GM18499 (cell line): ENCODE data around the gene ZBTB7A.

Experiments used
- ATAC-seq: cut with Tn5 transposase; IDR thresholded peaks from one replicate; pipeline ENCODE4 v1.9.1; 2021; ENCODE audit warnings: moderate number of reproducible peaks; ENCODE audit not compliant: insufficient read depth, unreplicated experiment

The ZBTB7A gene

DNA sequence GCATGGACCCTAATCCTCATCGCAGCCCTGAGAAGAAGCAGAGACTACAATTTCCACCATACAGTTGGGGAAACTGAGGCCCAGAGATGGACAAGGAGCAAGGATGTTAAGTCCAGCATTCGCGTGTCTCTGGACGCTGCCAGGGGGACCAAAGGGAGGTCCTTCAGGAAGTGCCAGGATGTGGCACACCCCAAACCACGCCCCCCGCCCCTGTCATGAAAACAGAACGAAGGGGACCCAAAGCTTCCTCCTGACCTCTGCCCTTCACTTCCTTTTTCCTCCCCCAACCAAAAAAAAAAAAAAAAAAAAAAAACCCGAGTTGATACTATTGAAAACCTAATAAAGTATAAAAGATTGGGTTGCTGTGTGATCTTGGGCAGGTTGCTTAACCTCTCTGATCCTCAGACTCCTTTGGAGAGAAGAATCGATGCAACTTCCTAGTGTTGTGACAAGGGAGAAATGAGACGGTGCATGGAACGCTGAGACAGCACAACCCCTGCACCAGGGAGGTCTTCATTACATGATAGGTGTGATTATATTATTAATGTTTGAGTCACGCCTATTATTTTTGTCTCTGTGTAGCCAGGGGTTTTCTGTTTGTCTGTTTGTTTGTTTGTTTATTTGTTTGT lies 2.7 kb upstream of the ZBTB7A start:
- no peak for ATAC-seq

DNA sequence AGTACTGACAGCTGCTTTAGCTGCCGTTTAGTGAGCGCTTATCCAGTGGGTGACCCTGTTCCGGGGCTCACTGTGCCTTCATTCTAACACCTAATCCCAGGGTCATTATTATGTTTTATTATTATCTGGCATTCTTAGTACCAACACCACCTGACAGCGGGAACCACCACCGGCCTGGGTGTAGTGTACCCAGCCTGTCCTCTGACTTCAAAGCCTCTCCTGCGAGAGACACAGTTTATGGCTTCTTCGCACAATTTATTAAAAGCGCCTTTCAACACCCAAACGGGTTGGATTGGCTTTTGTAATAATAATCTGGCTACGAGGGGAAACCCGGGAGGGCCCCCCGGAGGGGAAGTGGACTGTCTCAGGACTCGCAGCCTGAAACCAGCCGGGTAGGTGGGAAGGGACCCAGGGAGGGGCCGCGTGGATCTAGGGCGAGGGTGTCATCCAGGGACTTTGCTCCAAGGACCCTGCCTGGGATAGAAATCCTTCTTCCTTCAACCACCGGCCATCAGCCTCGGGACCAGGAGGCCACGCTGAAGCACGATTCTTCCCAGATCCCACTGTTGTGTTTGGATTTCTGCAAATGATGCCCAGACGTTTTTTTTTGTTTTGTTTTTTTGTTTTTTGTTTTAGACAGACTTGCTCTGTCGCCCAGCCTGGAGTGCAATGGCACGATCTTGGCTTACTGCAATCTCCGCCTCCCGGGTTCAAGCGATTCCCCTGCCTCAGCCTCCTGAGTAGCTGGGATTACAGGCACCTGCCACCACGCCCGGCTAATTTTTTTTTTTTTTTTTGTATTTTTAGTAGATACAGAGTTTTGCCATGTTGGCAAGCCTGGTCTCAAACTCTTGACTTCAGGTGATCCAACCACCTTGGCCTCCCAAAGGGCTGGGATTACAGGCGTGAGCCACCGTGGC lies 1.6 kb upstream of the ZBTB7A start:
- no peak for ATAC-seq

DNA sequence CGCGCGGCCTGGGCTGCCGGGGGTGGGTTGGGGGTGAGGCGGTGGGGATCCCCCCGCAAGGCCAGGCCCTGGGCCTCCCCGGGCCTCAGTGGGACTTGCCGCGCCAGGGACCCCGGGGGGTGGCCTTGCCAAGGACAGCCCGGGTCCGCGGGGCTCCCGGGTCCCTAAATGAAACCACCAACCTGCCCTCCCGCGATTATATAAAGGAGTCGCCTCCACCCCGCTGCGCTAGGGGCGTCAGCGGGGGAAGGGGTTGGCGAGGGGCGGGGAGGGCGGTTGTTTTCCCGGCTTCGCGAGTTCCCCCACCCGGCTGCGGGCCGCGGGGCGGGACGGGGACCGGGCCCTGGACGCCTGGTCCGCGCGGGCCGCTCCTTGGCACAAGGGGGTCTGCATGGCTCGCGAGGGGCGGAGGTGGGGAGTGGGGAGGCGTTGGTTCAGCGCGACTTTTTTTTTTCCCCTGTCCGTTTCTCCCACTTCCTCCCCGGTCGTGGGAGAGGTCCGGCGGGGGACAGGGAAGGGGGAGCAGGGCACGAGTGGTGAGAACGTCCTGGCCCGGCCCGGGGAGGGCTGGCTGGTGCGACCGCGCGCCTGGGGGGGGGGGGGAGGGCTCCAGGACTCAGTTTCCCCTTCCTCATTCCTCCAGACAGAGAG lies 822 bp upstream of the ZBTB7A start:
- no peak for ATAC-seq

DNA sequence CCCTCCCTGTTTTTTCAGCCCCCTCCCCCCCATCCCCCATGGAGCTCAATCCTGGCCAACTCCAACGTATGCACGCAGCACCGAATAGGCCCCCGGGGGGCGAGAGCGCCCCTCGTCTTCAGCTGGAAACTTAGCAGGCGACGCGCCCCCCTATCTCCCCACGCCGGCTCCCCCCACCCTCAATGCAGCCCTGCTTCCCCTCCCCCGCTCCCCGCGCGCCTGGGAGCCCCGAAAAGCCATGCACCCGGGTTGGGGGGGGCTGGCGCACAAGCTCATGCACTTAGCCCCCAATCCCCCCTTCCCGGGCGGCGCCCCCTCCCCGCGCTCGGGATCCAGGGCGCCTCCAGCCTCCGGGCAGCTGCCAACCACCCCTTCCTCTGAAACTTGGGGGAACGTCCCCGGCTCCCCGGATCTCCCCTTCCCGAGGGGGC lies 508 bp downstream of the ZBTB7A start:
- ATAC-seq = no peak

DNA sequence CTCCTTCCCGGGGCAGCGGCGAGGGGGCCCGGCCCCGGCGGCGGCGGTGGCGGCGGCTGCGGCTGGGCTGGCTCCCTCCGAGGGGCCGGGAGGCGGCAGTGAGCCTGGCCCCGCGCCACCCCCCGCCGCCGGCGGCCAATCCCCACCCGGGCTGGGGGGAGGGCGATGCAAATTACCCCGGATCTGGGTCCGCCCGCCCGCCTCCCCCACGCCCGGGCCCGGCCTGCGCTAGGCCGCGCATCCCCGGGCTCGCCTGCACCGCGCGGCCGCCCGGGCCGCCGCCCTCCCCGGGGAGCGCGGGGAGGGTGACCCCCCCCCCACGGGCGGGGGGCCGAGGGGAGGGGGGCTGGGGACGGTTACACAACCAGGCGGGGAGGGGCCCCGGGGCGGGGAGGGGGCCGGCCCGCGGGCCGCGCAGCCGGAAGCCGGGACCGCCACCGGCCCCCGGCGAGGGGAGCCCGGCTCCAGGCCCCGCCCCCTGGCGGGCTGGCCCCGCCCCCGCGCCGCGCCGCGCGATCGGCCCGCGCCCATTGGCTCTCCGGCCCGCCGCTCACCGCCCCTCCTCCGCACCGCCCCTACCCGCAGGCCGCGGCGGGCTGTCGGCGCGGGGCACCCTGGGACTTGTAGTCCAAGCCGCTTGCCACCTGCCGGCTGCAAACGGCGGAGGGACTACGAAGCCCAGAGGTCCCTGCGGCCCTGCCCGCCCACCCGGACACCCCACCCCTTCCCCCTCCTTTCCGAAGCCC lies 1.1 kb downstream of the ZBTB7A start:
- ATAC-seq = peak; percentile 48

- no peak for ATAC-seq
These were observed 2.0 kb downstream of the ZBTB7A start for GRCh38 chr19:4064496-4065260.

DNA sequence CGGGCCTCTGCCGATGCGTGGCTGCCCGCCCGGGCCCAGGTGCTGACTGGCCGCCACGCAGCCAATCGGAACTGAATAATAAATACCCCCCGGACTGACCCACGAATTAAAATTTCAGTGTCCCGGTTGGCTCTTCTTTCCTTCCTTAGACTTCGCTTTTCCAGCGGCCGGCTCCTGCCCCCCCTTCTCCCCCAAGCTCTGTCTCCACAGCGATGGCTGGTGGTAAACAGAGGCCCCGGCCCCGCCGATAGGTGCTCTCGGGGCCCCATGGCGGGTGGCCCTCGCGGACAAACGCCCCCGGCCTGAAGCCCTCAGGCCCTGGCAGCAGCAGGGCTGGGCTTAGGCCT lies 2.6 kb downstream of the ZBTB7A start:
- no peak for ATAC-seq

DNA sequence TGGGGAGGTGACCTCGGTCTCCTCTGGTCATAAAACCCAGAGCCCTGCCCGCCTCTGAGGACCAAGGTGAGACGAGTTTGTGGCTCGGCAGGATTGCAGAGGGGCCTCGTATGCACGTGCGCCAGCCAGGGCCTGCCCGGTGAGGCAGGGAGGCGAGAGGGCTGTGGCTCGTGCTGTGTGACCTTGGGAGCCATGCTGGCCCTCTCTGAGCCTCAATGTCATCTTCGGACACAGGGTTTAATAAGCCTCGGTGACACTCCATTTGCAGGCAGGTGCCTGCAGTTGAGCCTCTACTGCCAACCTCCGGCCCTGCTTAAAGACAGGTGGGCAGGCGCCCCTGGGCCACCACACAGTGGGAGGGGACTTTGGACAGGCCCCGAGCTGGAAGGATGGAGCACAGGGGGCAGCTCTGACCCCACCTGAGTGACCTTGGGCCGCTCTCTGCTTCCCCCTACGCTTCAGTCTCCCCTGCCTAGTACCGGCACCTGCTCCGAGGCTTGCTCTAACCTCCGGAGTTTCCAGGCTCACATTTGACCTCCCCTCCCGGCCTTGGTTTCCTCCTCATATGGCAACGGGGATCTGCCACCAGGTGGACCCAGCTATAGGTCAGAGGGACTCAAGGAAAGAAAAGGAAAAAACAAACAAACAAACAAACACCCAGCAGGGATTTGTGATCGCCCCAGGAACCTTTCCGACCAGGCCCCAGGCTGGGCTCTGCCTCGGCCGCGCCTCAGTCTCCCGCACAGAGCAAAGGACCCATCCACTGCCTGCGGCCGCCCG lies 3.1 kb downstream of the ZBTB7A start:
- ATAC-seq = no peak

DNA sequence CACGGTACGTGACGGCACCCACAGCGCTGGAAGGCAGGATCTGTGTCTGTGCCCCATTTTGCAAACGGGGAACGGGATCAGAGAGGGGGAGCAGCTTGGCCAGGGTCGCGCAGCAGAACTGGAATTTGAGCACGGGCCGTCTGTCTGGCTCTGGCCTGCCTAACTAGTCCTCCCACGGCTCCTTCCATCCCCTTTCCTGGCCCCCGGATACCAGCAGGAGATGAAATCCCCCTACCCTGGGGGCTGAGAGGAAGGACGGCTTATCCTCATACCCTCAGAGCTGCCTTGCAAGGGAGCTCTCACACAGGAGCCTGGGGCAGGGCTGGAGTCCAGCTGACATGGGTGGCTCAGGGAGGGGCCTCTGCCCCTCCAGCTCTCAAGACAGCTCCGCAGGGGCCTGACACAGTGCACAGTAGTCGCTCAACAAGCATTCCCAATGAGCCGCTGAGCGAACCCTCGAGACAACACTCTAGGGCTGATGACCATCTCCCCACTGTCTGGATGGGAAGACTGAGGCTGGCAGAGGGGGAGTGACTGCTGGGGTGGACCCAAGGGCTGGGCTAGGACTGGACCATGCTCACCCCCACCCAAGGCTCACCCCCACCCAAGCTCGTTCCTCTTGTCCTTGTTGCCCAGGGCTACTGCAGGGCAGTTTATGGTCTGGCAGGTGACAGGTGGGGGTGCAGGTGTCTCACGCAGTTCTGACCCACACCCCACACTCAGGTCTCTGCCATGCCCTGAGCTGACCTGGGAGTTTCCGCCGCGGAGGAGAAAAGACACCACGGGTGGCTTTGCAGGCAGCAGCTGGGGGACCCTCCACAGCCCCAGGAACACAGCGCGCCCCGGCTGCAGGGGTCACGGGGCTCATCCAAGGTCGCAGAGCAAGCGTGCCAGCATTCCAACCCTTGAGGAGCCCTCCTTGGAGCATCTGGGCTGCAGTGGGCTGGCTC lies 4.0 kb downstream of the ZBTB7A start:
- ATAC-seq = no peak

DNA sequence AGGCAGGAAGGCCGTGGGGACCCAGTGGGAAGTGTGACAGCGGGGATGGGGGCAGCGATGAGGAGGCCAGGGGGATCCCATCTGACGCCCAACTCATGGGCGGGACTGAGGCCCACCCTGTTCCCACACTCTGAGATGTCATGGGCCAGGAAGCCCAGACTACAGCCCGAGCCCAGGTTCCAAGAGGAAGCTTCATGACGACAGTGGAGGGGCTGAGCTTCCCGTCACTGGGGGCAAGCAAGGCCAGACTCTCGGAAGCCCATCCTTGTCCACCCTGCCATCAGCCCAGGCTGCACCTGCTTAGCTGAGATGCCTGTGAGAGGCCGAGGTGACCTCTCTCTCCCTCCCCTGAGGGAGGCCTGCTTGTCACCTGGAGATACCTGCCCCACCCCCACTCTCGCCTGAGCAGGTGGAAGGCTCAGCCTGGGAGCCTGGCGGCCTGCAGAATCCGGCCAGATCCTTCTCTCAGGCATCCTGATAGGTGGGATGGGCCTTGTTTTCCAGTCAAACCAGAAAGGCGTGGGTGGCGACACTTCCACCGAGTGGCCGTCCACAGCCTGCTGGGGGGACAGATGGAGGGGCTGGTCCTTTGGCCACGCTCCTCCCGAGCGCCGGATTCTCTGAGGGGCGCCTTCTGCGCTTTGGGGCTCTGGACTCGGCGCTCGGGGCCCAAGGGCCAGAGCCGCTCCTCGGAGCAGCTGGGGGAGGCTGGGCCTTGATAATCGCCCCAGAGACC lies 4.8 kb downstream of the ZBTB7A start:
- ATAC-seq = no peak

DNA sequence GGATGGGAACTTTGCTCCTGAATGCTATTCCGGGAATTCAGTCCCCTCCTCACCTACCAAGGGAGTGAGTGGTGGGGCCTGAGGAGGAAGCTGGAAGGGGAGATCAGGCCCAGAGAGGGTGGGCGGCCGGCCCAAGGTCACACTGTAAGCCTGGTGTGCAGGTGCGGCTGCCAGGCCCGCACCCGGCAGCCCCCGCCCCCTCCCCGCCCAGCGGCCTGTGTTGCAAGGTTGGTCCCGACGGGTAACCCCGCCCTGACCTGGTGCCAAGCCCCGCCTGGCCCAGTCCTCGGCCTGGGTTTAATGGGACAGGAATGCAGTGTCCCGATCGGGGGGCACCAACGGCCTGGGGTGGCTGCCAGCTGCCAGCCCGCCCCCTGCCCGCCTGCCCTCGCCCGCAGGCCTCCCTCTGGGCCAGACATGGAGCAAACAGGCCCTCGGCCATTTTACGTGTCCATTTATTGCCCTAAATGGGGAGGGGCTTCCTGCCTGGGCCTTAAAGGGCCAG lies 5.5 kb downstream of the ZBTB7A start:
- no peak for ATAC-seq

DNA sequence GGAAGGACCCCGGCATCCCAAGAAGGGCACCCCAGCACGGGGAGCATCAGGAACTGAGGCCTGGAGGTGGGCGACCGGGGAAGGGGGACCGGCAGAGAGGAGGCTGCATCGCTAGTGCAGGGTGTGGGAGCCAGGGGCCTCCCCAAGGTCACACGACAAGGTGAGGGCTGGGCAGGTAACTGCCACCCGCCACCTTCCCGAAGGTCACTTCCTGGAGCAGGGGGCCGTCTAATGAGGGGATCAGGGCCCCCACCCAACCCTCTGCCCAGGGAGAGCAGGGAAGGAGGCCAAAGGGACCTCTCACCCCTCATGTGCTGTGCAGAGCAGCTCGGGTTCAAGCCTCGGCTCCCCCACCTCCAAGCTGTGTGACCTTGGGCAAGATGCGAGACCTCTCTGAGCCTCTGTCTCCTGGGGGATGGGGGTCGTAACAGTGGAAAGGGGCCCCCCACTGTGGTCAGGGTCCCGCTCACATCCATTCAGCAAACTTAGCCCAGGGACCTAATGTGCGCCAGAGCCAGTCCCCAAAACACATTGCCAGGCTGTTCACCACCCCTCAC lies 6.0 kb downstream of the ZBTB7A start:
- ATAC-seq = no peak

- no peak for ATAC-seq
These were observed 6.6 kb downstream of the ZBTB7A start for GRCh38 chr19:4059891-4060620.

GRCh38 chr19:4059453-4059871 lies 7.2 kb downstream of the ZBTB7A start:
- no peak for ATAC-seq

DNA sequence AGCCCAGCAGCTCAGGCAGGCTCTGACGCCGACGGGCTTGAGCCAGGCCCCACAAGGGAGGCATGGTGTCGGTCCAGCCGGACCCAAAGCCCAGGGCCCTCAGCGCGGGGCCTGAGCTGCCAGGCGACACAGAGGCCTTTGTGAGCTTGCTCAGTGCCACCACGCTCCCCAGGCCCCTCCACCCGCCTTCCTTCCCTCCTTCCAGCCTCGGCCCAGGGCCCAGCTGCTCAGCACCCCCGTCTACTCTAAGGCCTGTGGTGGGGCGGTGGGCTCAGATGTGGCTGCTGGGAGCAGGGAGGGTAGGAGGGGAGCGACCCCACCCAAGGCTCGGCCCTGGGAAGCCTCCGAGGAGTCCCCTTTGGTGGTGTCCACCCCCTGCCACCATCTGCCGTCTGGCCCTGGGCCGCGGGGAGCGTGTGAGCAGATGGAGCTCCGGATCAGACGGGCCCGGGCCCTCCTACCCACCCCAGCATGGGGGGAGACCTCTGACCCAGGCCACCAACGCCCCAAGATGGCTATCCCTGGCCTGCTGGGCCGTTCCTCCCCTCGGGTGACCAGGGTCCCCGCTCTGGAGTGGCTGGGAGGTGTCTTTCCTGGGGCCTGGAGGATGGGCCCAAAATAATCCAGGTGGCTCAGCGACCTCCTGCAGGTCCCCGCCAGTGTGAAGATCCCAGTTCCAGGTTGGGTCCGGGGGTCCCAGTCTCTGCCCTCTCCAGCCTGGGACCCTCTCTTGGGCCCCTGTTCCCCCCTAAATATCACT lies 7.8 kb downstream of the ZBTB7A start:
- no peak for ATAC-seq
